ENCODE measurements around the gene HIBCH.

DNA sequence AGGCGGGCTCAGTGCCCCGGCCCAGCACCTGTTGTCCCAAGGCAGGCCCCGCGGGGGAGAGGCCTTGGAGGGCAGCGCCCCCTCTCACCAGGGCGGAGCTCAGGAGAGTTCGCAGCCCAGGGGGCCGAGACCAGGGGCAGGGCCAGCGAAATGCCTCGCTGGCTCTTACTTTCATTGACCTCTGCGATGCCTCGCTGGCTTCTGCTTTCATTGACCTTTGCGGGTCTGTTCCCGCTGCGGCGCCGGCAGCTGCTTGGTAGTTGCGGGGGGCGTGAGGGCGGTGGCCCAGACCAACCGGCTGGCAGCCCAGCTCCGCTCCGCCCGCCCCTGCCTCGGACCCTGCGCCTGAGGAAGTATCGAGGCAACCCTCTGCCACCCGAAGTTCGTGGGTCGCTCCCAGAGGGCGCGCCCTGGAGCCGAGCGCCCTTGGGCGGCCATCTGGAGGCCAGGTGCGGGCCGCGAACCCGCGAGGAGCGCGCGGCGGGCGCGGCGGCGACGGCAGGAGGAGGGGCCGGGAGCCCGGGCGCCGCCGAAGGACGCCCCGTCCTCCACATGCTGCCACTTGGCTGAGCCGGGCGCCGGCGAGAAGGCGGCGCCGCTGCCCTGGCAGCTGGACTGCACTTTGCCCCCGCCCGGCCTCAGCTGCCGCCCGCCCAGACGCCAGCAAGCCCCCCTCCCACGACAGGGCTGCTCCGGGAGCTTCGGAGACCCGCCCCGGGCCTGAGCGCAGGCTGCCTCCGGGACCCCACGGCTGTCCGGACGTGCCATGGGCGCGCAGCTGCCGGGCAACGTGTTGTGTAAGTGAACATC, 139.1 kb downstream of the HIBCH start:
- TF ChIP-seq EP300 (IDR thresholded peaks at IDR 0.05) (no peak), CHD2 (IDR thresholded peaks at IDR 0.05; ENCODE audit: low read length, partially characterized antibody) (no peak), CHD4 (IDR thresholded peaks at IDR 0.05; ENCODE audit: borderline replicate concordance) (no peak), TP53 (CRISPR knock-in tag; IDR thresholded peaks at IDR 0.05) (no peak), RFX5 (IDR thresholded peaks at IDR 0.05) (no peak), NR3C1 (IDR thresholded peaks at IDR 0.05) (no peak), TFCP2L1 (CRISPR knock-in tag; IDR thresholded peaks at IDR 0.05) (no peak), POLR2A (IDR thresholded peaks at IDR 0.05; ENCODE audit: low read length) (no peak), NPAS2 (CRISPR knock-in tag; IDR thresholded peaks at IDR 0.05; ENCODE audit: borderline replicate concordance) (no peak)
- TF ChIP-seq, protein P1, sequence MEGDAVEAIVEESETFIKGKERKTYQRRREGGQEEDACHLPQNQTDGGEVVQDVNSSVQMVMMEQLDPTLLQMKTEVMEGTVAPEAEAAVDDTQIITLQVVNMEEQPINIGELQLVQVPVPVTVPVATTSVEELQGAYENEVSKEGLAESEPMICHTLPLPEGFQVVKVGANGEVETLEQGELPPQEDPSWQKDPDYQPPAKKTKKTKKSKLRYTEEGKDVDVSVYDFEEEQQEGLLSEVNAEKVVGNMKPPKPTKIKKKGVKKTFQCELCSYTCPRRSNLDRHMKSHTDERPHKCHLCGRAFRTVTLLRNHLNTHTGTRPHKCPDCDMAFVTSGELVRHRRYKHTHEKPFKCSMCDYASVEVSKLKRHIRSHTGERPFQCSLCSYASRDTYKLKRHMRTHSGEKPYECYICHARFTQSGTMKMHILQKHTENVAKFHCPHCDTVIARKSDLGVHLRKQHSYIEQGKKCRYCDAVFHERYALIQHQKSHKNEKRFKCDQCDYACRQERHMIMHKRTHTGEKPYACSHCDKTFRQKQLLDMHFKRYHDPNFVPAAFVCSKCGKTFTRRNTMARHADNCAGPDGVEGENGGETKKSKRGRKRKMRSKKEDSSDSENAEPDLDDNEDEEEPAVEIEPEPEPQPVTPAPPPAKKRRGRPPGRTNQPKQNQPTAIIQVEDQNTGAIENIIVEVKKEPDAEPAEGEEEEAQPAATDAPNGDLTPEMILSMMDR (IDR thresholded peaks at IDR 0.05) = peak; percentile 65
- TF ChIP-seq, protein P2, sequence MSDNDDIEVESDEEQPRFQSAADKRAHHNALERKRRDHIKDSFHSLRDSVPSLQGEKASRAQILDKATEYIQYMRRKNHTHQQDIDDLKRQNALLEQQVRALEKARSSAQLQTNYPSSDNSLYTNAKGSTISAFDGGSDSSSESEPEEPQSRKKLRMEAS (IDR thresholded peaks at IDR 0.05) = 0 out of 2 replicates have a peak, but pooled peaks have one; percentile 8
- TF ChIP-seq, protein P3, sequence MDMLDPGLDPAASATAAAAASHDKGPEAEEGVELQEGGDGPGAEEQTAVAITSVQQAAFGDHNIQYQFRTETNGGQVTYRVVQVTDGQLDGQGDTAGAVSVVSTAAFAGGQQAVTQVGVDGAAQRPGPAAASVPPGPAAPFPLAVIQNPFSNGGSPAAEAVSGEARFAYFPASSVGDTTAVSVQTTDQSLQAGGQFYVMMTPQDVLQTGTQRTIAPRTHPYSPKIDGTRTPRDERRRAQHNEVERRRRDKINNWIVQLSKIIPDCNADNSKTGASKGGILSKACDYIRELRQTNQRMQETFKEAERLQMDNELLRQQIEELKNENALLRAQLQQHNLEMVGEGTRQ (IDR thresholded peaks at IDR 0.05) = no peak
- TF ChIP-seq, protein P4, sequence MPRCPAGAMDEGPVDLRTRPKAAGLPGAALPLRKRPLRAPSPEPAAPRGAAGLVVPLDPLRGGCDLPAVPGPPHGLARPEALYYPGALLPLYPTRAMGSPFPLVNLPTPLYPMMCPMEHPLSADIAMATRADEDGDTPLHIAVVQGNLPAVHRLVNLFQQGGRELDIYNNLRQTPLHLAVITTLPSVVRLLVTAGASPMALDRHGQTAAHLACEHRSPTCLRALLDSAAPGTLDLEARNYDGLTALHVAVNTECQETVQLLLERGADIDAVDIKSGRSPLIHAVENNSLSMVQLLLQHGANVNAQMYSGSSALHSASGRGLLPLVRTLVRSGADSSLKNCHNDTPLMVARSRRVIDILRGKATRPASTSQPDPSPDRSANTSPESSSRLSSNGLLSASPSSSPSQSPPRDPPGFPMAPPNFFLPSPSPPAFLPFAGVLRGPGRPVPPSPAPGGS (IDR thresholded peaks at IDR 0.05) = no peak
- TF ChIP-seq, protein P5, sequence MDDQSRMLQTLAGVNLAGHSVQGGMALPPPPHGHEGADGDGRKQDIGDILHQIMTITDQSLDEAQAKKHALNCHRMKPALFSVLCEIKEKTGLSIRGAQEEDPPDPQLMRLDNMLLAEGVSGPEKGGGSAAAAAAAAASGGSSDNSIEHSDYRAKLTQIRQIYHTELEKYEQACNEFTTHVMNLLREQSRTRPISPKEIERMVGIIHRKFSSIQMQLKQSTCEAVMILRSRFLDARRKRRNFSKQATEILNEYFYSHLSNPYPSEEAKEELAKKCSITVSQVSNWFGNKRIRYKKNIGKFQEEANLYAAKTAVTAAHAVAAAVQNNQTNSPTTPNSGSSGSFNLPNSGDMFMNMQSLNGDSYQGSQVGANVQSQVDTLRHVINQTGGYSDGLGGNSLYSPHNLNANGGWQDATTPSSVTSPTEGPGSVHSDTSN (IDR thresholded peaks at IDR 0.05) = no peak

Data from A549 (cell line).